H1 (cell line): ENCODE measurements around the gene NPFFR1. TPM values are rescaled to one million over a fixed set of nuclear protein-coding genes. Genes with fewer than 3 reads are reported as not detected.

Experiments
- CTCF ChIA-PET: fragments of 300-600 bp; sonication (Branson Sonifier 250); formaldehyde crosslinking; loops from one replicate; lab custom pipeline; 2021; ENCODE audit not compliant: partially characterized antibody; lab: Charles Lee
- POLR2A ChIA-PET: fragments of 300-600 bp; sonication (Branson Sonifier 250); formaldehyde crosslinking; loops from one replicate; lab custom pipeline; 2021; ENCODE audit warnings: inconsistent platforms; ENCODE audit not compliant: partially characterized antibody; lab: Charles Lee
- DNase-seq, 2 experiments: peaks; one replicate each; pipeline versions ENCODE4 v3.0.0 to v3.0.0-alpha.2; 2010 to 2022; ENCODE audit warnings: low spot score in 2 of 2, low read depth in 1 of 2, mixed read lengths in 1 of 2
- FAIRE-seq: peaks from 2 replicates; lab custom pipeline; 2011; peaks lifted over from hg19 to GRCh38; lab: Jason Lieb, UNC
- H2AFZ ChIP-seq: 2 replicates; pipeline ENCODE4 v1.8.1; 2012; ENCODE audit warnings: low read length, inconsistent platforms
- H2AK5ac ChIP-seq: 2 replicates; pipeline ENCODE4 v1.6.1; 2013; ENCODE audit warnings: low read depth, low read length
- H2BK120ac ChIP-seq: replicated peaks from 2 replicates; pipeline ENCODE3; 2013; ENCODE audit warnings: low read depth, low read length, inconsistent platforms
- H2BK12ac ChIP-seq: 2 replicates; pipeline ENCODE4 v1.6.1; 2013; ENCODE audit warnings: low read depth, low read length
- H2BK15ac ChIP-seq: 2 replicates; pipeline ENCODE4 v1.6.1; 2013; ENCODE audit warnings: low read length
- H2BK20ac ChIP-seq: 2 replicates; pipeline ENCODE4 v1.6.1; 2013; ENCODE audit warnings: low read length
- H2BK5ac ChIP-seq: 2 replicates; pipeline ENCODE4 v1.6.1; 2013; ENCODE audit warnings: low read depth, low read length
- H3K14ac ChIP-seq: 2 replicates; pipeline ENCODE4 v1.6.1; 2013; ENCODE audit warnings: inconsistent platforms; ENCODE audit not compliant: insufficient read length
- H3K18ac ChIP-seq: 2 replicates; pipeline ENCODE4 v1.6.1; 2013; ENCODE audit warnings: low read length; ENCODE audit errors: extremely low read depth
- H3K23ac ChIP-seq: 2 replicates; pipeline ENCODE4 v1.6.1; 2013; ENCODE audit warnings: inconsistent platforms; ENCODE audit not compliant: insufficient read length
- H3K23me2 ChIP-seq: 2 replicates; pipeline ENCODE4 v1.6.1; 2013; ENCODE audit warnings: low read depth, low read length
- H3K27ac ChIP-seq: 2 replicates; pipeline ENCODE4 v1.6.1; 2011; ENCODE audit warnings: low read depth, low read length, inconsistent platforms
- H3K27me3 ChIP-seq, 4 experiments: replicated peaks in 1 of 4; 1 replicate in 1 of 4; 2 replicates in 3 of 4; pipeline versions ENCODE4 v1.6.1 to v1.8.1; 2011 to 2013; ENCODE audit warnings: low read length in 3 of 4, mild to moderate bottlenecking in 3 of 4, inconsistent platforms in 2 of 4, mixed read lengths in 2 of 4, moderate library complexity in 1 of 4; ENCODE audit not compliant: control insufficient read depth in 3 of 4, insufficient read depth in 3 of 4; ENCODE audit errors: extremely low read depth in 1 of 4
- H3K36me3 ChIP-seq, 4 experiments: 2 replicates each; pipeline versions ENCODE4 v1.6.1 to v1.8.1; 2011 to 2013; ENCODE audit warnings: mild to moderate bottlenecking in 4 of 4, low read length in 3 of 4, moderate library complexity in 2 of 4, control low read depth in 1 of 4, inconsistent platforms in 1 of 4; ENCODE audit not compliant: insufficient read depth in 4 of 4, control insufficient read depth in 2 of 4
- H3K4ac ChIP-seq: replicated peaks from 2 replicates; pipeline ENCODE3; 2013; ENCODE audit warnings: low read length, low read depth, mixed read lengths, inconsistent platforms; ENCODE audit not compliant: insufficient read length
- H3K4me1 ChIP-seq, 4 experiments: replicated peaks in 1 of 4; 1 replicate in 1 of 4; 2 replicates in 3 of 4; pipeline versions ENCODE4 v1.6.1 to v1.8.1; 2011 to 2013; ENCODE audit warnings: low read length in 3 of 4, inconsistent platforms in 2 of 4, mixed read lengths in 1 of 4; ENCODE audit not compliant: insufficient read depth in 4 of 4, control insufficient read depth in 3 of 4
- H3K4me2 ChIP-seq, 2 experiments: 2 replicates each; pipeline versions ENCODE4 v1.6.1 to v1.8.1; 2011 to 2013; ENCODE audit warnings: low read depth in 2 of 2, low read length in 2 of 2, control low read depth in 1 of 2, inconsistent platforms in 1 of 2, mild to moderate bottlenecking in 1 of 2; ENCODE audit not compliant: insufficient read depth in 1 of 2
- H3K4me3 ChIP-seq, 4 experiments: fragments of 200-600, 300-600 bp in 1 of 4; sonication (generic), shearing (Covaris generic), sonication (Bioruptor Twin) in 1 of 4; 2 replicates each; pipeline versions ENCODE4 v1.5.1 to v1.8.1; 2011 to 2016; ENCODE audit warnings: low read length in 4 of 4, low read depth in 3 of 4, control low read depth in 2 of 4, inconsistent platforms in 2 of 4, mild to moderate bottlenecking in 2 of 4, mixed read lengths in 1 of 4, moderate library complexity in 1 of 4; ENCODE audit not compliant: insufficient read depth in 2 of 4; ENCODE audit errors: extremely low read depth in 1 of 4
- H3K56ac ChIP-seq: replicated peaks from 2 replicates; pipeline ENCODE3; 2013; ENCODE audit warnings: low read depth, mild to moderate bottlenecking, mixed read lengths, low read length, inconsistent platforms; ENCODE audit not compliant: insufficient read length
- H3K79me1 ChIP-seq: 2 replicates; pipeline ENCODE4 v1.6.1; 2013; ENCODE audit warnings: low read depth, low read length, control low read depth
- H3K79me2 ChIP-seq, 2 experiments: 2 replicates each; pipeline versions ENCODE4 v1.6.1 to v1.8.1; 2012 to 2013; ENCODE audit warnings: low read length in 2 of 2, mild to moderate bottlenecking in 2 of 2, inconsistent platforms in 1 of 2; ENCODE audit not compliant: insufficient read depth in 2 of 2, control insufficient read depth in 1 of 2
- H3K9ac ChIP-seq, 4 experiments: replicated peaks in 1 of 4; 1 replicate in 1 of 4; 2 replicates in 3 of 4; pipeline versions ENCODE4 v1.6.1 to v1.8.1; 2011 to 2013; ENCODE audit warnings: low read depth in 3 of 4, low read length in 3 of 4, control low read depth in 2 of 4, mild to moderate bottlenecking in 2 of 4, moderate library complexity in 2 of 4, inconsistent platforms in 1 of 4; ENCODE audit errors: extremely low read depth in 1 of 4
- H3K9me3 ChIP-seq, 2 experiments: 2 replicates each; pipeline versions ENCODE4 v1.6.1 to v1.8.1; 2012 to 2013; ENCODE audit warnings: mild to moderate bottlenecking in 2 of 2, moderate library complexity in 2 of 2, control low read depth in 1 of 2, inconsistent platforms in 1 of 2, low read depth in 1 of 2, low read length in 1 of 2, mixed read lengths in 1 of 2; ENCODE audit not compliant: insufficient read depth in 2 of 2
- H4K20me1 ChIP-seq, 2 experiments: replicated peaks in 1 of 2; 2 replicates each; pipeline versions ENCODE3 to v1.8.1; 2011 to 2013; ENCODE audit warnings: inconsistent platforms in 2 of 2, low read length in 2 of 2, mild to moderate bottlenecking in 1 of 2; ENCODE audit not compliant: insufficient read depth in 2 of 2, control insufficient read depth in 1 of 2
- H4K5ac ChIP-seq: 2 replicates; pipeline ENCODE4 v1.6.1; 2013; ENCODE audit warnings: low read length, low read depth, mixed read lengths, inconsistent platforms; ENCODE audit not compliant: insufficient read length
- H4K8ac ChIP-seq: 2 replicates; pipeline ENCODE4 v1.8.0; 2013; ENCODE audit warnings: mild to moderate bottlenecking, moderate library complexity, low read length, inconsistent platforms; ENCODE audit not compliant: insufficient read depth; ENCODE audit errors: extremely low read depth
- H4K91ac ChIP-seq: replicated peaks from 2 replicates; pipeline ENCODE3; 2013; ENCODE audit warnings: low read length, mixed read lengths, inconsistent platforms; ENCODE audit not compliant: insufficient read length
- BRCA1 ChIP-seq: IDR thresholded peaks from 2 replicates; pipeline ENCODE4 v1.6.1; 2012; ENCODE audit warnings: low read depth, low read length, improper control_type of control experiment
- CHD2 ChIP-seq: IDR thresholded peaks from 2 replicates; pipeline ENCODE4 v1.6.1; 2012; ENCODE audit warnings: low read length, improper control_type of control experiment
- CREB1 ChIP-seq: IDR thresholded peaks from 2 replicates; pipeline ENCODE4 v1.6.1; 2012; ENCODE audit warnings: inconsistent platforms
- KDM4A ChIP-seq: IDR thresholded peaks from one replicate; pipeline ENCODE4 v1.7.1; 2012; ENCODE audit warnings: low read depth, mild to moderate bottlenecking, moderate library complexity, low read length, inconsistent platforms; ENCODE audit not compliant: severe bottlenecking
- NRF1 ChIP-seq: IDR thresholded peaks from 2 replicates; pipeline ENCODE4 v1.6.1; 2011; ENCODE audit warnings: mild to moderate bottlenecking, low read depth, low read length, improper control_type of control experiment
- RBBP5 ChIP-seq: IDR thresholded peaks from 2 replicates; pipeline ENCODE4 v1.7.1; 2012; ENCODE audit warnings: low read depth, mild to moderate bottlenecking, inconsistent platforms, low read length, moderate library complexity, borderline replicate concordance
- WGBS, 2 experiments: shearing (Covaris generic) in 1 of 2; methylation state at CpG; one replicate each; pipeline versions ENCODE4 v1.1.6 to v1.1.7; 2013 to 2015; ENCODE audit warnings: low lambda C conversion rate in 2 of 2, mixed read lengths in 2 of 2, inconsistent platforms in 1 of 2, low coverage in 1 of 2, missing lambda C conversion rate in 1 of 2; ENCODE audit not compliant: insufficient replicate concordance in 2 of 2, insufficient coverage in 1 of 2, insufficient read length in 1 of 2; ENCODE audit errors: extremely low coverage in 1 of 2, missing lambda C conversion rate in 1 of 2; 5-methylcytosine and 5-hydroxymethylcytosine counted together
- polyA plus RNA-seq, 7 experiments: library from polyadenylated mRNA; depleted of rRNA in 3 of 7; stranded (reverse) in 5 of 7; unstranded in 2 of 7; fragments of >200 nt in 5 of 7; fragments of 200-250 nt in 2 of 7; gene quantifications; 1 replicate in 5 of 7; 2 replicates in 1 of 7; 4 replicates in 1 of 7; pipeline versions ENCODE4 v1.2.1 to v1.2.3, GENCODE V29; 2011 to 2013; ENCODE audit warnings: missing spikeins in 2 of 7, mixed read lengths in 2 of 7
- total RNA-seq: library from RNA; stranded (reverse); fragmentation: NEBNext Ultra II Directional; extraction: Animal tissue kit (Norgen Biotek cat#: 25700); gene quantifications from 2 replicates; pipeline ENCODE4 v1.2.1, GENCODE V29; 2021
- TF ChIP-seq, protein P1 (sequence below), 3 experiments: IDR thresholded peaks; 1 replicate in 2 of 3; 2 replicates in 1 of 3; pipeline versions ENCODE4 v1.5.1 to v1.6.1; 2011; ENCODE audit warnings: low read length in 3 of 3, mild to moderate bottlenecking in 3 of 3, inconsistent platforms in 2 of 3, low read depth in 1 of 3, moderate library complexity in 1 of 3; ENCODE audit not compliant: insufficient read depth in 1 of 3; ENCODE audit errors: control extremely low read depth in 1 of 3
- TF ChIP-seq, protein P2 (sequence below): IDR thresholded peaks from 2 replicates; pipeline ENCODE4 v1.6.1; 2012; ENCODE audit warnings: inconsistent platforms
- TF ChIP-seq, protein P3 (sequence below): IDR thresholded peaks from 2 replicates; pipeline ENCODE4 v1.6.1; 2012; ENCODE audit warnings: low read length, inconsistent platforms

NPFFR1 gene
- total and polyA plus RNA-seq, 2 of the 8 experiments (the other 6 are each of a cell fraction or from before 2014, with no cell fraction given): 0.02 to 0.06 TPM

DNA sequence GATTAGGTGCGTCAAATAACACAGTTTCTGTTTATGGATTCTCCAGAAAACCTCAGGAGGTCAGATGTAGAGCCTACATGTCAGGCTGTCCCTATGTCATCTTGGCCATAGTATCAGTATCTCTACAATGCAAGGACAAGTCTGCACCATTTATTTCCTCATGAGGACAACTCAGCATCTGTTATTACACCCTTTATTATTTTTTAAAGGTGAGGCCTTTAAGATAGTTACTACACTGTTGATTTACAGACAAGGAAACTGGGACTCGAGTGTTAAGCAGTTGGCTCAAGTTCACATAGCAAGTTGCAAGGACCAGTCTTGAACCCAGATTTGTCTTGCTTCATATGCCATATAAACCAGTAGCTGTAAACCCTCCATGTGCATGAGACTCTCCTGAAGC lies 27.3 kb downstream of the NPFFR1 start:
- Histone ChIP-seq H2BK12ac (no peak overlapping the region), H2AK5ac (no peak overlapping the region), H4K91ac (no peak overlapping the region), H3K4me3 (no peak overlapping the region), H3K79me2 (no peaks in the 10 kb centered on the region), H3K9me3 (no peaks in the 10 kb centered on the region), H3K36me3 (no peaks in the 10 kb centered on the region), H3K9ac (no peak overlapping the region), H4K20me1 (no peaks in the 10 kb centered on the region), H3K18ac (no peak overlapping the region), H4K5ac (no peak overlapping the region), H3K23me2 (no peaks in the 10 kb centered on the region), H2BK5ac (no peak overlapping the region), H3K14ac (no peak overlapping the region), H3K79me1 (no peaks in the 10 kb centered on the region), H2BK20ac (no peak overlapping the region), H3K27me3 (no peaks in the 10 kb centered on the region), H2AFZ (no peak overlapping the region), H4K8ac (no peak overlapping the region), H3K23ac (no peak overlapping the region), H2BK15ac (no peak overlapping the region), H2BK120ac (no peak overlapping the region), H3K4ac (no peak overlapping the region), H3K4me1 (peaks cover 0 to 2% (median 0%) of the 10 kb centered on the region in 4 experiments; a peak in 1 of 7 replicates), H3K56ac (no peak overlapping the region), H3K4me2 (no peak overlapping the region), H3K27ac (no peak overlapping the region)
- DNase-seq (no peak), FAIRE-seq (no peak)
- ChIA-PET POLR2A (no interaction called here), CTCF (interaction anchor here (0.9 to 3.7 kb wide), 7 partner anchors 9 to 108 kb away, joined by 3 to 26 read pairs (median 4); partner anchors contain the start of gene PPA1)
- WGBS, 2 experiments: 84% methylated on average over 2 of the region's 2 CpGs; no CpG with 5 or more reads in 1 of the 2 experiments
- TF ChIP-seq CREB1 (no peak), KDM4A (no peak), RBBP5 (no peak), CHD2 (no peak), BRCA1 (no peak), NRF1 (no peak)
- TF ChIP-seq, protein P1, sequence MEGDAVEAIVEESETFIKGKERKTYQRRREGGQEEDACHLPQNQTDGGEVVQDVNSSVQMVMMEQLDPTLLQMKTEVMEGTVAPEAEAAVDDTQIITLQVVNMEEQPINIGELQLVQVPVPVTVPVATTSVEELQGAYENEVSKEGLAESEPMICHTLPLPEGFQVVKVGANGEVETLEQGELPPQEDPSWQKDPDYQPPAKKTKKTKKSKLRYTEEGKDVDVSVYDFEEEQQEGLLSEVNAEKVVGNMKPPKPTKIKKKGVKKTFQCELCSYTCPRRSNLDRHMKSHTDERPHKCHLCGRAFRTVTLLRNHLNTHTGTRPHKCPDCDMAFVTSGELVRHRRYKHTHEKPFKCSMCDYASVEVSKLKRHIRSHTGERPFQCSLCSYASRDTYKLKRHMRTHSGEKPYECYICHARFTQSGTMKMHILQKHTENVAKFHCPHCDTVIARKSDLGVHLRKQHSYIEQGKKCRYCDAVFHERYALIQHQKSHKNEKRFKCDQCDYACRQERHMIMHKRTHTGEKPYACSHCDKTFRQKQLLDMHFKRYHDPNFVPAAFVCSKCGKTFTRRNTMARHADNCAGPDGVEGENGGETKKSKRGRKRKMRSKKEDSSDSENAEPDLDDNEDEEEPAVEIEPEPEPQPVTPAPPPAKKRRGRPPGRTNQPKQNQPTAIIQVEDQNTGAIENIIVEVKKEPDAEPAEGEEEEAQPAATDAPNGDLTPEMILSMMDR (IDR thresholded peaks at IDR 0.05; ENCODE audit: control extremely low read depth in 1 of 3, insufficient read depth in 1 of 3, low read depth in 1 of 3, low read length in 3 of 3): no peak
- TF ChIP-seq, protein P2, sequence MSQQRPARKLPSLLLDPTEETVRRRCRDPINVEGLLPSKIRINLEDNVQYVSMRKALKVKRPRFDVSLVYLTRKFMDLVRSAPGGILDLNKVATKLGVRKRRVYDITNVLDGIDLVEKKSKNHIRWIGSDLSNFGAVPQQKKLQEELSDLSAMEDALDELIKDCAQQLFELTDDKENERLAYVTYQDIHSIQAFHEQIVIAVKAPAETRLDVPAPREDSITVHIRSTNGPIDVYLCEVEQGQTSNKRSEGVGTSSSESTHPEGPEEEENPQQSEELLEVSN: no peak
- TF ChIP-seq, protein P3, sequence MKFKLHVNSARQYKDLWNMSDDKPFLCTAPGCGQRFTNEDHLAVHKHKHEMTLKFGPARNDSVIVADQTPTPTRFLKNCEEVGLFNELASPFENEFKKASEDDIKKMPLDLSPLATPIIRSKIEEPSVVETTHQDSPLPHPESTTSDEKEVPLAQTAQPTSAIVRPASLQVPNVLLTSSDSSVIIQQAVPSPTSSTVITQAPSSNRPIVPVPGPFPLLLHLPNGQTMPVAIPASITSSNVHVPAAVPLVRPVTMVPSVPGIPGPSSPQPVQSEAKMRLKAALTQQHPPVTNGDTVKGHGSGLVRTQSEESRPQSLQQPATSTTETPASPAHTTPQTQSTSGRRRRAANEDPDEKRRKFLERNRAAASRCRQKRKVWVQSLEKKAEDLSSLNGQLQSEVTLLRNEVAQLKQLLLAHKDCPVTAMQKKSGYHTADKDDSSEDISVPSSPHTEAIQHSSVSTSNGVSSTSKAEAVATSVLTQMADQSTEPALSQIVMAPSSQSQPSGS: no peak
